ENCODE data around the gene BPTF.
"Not testable (repeated sequence)": the region's sequence is repeated elsewhere in the genome, so short reads cannot be mapped to it uniquely, and the experiment has no call there.

BPTF gene

GRCh38 chr17:67879662-67880061, 54.4 kb downstream of the BPTF start:
- no peak for DNase-seq (ENCODE audit: low spot score)

DNA sequence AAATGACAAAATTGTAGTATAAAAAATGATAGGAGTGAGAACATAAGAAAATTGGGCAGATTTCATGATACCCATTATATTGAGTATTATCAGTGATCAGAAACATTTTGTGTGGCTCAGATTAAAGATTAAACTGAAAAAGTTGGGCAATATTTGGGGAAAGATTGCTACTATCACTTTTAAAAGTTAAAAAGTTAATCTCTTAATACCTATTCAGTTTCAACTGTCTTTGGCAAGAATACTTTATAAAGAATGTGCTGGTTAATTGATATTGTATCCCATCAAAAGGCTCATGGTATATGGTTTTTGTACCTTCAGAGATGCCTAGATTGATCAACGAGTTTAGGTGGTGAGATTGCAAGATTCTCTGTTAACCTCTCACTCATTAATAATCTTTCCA, 55.8 kb downstream of the BPTF start:
- DNase-seq (ENCODE audit: low spot score), result no peak

GRCh38 chr17:67884741-67885140, 59.4 kb downstream of the BPTF start:
- no peak for DNase-seq (ENCODE audit: low spot score)

DNA sequence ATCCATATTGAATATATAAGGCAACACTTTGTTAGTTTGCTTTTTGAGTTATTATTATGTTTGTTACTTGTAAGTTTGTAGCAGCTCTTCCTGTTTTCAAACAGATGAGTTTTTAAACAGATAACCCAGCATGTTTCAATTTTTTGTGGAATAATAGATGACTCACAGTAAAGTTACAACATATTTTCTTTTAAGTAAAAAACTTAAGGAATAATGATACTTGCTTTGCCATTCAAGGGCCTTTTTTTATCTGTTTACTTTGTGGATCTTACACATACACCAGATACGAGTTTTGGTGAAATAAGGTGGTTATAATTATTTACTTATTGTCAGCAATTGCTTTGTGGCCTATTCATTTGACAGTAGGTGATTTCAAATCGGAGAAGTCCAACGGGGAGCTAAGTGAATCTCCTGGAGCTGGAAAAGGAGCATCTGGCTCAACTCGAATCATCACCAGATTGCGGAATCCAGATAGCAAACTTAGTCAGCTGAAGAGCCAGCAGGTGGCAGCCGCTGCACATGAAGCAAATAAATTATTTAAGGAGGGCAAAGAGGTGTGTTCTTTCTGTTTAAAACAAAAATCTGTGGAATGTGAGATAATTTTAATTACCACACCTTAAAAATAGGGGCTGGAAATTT, 66.3 kb downstream of the BPTF start:
- DNase-seq (ENCODE audit: low spot score), result no peak

DNA sequence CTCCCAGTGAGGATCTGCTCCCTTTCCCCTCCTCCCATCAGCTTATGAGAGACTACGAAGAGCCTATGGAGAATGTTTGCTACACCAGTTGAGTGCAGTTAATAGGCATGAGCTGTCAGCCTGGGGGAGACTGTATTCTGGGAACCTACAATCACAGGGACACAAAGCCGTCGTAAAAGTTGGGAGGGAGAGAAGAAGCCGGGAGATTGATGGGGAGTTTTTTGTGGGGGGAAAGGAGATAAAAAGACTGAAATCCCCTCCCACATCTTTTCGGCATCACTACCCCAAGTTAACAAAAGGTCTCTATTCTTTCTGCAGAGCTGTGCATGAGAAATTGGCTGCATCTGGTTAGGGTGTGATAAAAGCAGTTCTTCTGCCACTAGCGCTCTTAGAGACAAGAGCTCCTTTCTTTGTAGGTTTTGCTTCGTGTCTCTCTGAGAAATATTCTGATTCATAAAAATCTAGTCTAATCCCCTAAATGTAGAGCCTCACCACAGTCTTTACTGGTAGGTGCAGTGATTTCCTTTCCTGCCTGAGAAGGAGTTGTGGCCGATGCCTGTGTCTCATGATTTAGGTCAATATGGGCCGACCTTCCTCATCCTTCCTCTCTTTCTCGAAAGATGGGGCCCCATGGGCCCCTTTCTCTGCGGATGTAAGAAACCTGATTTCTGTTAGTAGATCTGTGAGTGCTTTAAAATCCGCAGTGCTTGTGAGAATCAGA, 77.4 kb downstream of the BPTF start:
- DNase-seq (ENCODE audit: low spot score), result no peak

DNA sequence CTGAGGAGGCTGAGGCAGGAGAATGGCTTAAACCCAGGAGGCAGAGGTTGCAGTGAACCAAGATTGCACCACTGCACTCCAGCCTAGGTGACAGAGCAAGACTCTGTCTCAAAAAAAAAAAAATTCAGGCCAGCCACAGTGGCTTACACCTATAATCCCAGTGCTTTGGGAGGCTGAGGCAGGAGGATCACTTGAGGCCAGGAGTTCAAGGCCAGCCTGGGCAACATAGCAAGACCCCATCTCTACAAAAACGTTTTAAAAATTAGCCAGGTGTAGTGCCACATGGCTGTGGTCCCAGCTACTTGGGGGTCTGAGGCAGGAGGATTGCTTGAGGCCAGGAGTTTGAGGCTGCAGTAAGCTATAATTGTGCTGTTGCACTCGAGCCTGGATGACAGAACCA, 80.0 kb downstream of the BPTF start:
- DNase-seq (ENCODE audit: low spot score), result not testable (repeated sequence)

DNA sequence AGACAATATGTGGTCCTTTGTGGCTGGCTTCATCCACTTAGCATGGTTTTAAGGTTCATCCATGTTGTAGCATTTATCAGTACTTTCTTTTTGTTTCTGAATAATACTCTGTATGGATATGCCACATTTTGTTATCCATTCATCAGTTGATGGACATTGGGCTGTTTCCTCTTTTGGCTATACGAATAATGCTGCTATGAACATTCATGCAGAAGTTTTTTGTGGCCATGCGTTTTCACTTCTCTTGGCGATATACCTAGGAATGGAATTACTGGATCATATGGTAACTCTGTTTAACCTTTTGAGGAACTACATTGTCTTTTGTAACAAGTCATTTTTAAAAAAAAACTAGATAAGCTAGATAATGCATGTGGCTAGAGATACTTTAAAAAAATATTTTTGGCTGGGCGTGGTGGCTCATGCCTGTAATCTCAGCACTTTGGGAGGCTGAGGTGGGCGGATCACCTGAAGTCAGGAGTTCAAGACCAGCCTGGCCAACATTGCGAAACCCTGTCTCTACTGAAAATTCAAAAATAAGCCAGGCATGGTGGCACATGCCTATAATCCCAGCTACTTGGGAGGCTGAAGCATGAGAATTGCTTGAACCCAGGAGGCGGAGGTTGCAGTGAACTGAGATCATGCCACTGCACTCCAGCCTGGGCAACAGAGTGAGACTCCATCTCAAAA, 85.0 kb downstream of the BPTF start:
- not testable (repeated sequence) for DNase-seq (ENCODE audit: low spot score)

- DNase-seq (ENCODE audit: low spot score), result no peak
Observed at GRCh38 chr17:67911059-67911782, 85.9 kb downstream of the BPTF start.

GRCh38 chr17:67912088-67912487, 86.8 kb downstream of the BPTF start:
- no peak for DNase-seq (ENCODE audit: low spot score)

DNA sequence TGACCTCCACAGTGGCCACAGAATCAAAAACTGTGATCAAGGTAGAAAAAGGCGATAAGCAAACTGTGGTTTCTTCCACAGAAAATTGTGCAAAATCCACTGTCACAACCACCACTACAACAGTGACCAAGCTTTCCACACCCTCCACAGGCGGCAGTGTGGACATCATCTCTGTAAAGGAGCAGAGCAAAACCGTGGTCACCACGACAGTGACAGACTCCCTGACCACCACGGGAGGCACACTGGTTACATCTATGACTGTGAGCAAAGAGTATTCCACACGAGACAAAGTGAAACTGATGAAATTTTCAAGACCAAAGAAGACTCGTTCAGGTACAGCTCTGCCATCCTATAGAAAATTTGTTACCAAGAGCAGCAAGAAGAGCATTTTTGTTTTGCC, 87.4 kb downstream of the BPTF start:
- no peak for DNase-seq (ENCODE audit: low spot score)

GRCh38 chr17:67920212-67920611, 94.9 kb downstream of the BPTF start:
- DNase-seq (ENCODE audit: low spot score), result no peak

DNA sequence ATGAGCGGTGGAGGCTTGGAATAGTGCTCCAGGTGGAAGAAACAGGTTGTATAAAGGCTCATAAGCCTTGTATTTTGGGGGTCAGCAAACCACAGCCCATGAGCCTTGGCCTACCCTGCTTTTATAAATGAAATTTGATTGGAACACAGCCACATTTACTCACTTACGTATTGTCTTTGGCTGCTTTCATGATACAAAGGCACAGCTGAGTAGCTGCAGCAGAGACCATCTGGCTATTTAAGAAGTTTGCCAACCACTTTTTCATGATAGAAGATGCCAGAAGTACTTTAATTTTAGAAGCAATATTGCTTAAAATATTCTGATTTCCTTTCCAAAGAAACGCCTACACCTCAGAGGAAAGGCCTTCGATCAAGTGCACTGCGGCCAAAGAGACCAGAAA, 97.2 kb downstream of the BPTF start:
- no peak for DNase-seq (ENCODE audit: low spot score)

- DNase-seq (ENCODE audit: low spot score), result not testable (repeated sequence)
Observed at GRCh38 chr17:67928842-67929241, 103.5 kb downstream of the BPTF start.

GRCh38 chr17:67931227-67931626, 105.9 kb downstream of the BPTF start:
- no peak for DNase-seq (ENCODE audit: low spot score)

- DNase-seq (ENCODE audit: low spot score), result peak; percentile 18
Observed at GRCh38 chr17:67942810-67943209, 117.5 kb downstream of the BPTF start.

- no peak for DNase-seq (ENCODE audit: low spot score)
Observed at GRCh38 chr17:67944035-67944434, 118.7 kb downstream of the BPTF start.

DNA sequence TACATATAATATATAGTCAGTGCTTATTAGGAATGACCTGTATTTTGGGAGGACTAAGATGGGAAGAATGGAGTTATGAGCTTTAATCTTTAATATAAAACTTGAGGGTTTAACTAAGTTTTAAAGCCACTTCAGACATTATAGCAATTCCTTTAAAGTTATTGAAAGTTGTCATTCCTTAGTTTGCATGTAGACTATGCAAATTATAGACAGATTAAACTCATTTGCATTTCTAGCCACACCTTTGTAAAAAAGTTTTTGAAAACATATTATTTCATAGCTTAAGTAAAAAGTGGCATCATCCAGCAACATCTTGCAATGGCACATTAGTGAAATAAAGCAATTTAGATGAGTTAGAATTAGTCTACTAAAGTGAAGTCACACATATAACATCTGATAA, 121.2 kb downstream of the BPTF start:
- DNase-seq (ENCODE audit: low spot score), result no peak

- DNase-seq (ENCODE audit: low spot score), result no peak
Observed at GRCh38 chr17:67947325-67947813, 122.1 kb downstream of the BPTF start.

DNA sequence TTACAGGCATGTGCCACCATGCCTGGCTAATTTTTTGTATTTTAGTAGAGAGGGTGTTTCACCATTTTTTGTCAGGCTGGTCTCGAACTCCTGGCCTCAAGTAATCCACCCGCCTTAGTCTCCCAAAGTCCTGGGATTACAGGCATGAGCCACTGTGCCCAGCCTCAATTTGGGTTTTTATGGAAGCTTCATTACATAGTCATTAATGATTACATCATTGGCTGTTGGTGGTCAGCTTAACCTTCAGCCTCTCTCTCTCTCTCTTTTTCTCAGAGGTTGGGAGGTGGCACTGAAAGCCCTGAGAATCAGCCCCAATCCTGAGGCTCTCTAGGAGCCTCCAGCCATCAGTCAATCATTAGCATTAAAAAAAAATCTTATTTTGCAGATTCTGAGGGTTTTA, 125.6 kb downstream of the BPTF start:
- no peak for DNase-seq (ENCODE audit: low spot score)

DNA sequence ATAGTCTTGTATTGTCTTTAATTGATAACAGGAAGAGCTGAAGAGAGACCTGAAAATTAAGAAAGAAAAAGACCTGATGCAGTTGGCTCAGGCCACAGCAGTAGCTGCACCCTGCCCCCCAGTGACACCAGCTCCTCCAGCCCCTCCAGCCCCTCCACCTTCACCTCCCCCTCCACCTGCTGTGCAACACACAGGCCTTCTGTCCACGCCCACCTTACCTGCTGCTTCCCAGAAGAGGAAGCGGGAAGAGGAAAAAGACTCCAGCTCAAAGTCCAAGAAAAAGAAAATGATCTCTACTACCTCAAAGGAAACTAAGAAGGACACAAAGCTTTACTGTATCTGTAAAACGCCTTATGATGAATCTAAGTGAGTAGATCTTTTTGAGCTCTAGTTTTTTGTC, 134.2 kb downstream of the BPTF start:
- no peak for DNase-seq (ENCODE audit: low spot score)

DNA sequence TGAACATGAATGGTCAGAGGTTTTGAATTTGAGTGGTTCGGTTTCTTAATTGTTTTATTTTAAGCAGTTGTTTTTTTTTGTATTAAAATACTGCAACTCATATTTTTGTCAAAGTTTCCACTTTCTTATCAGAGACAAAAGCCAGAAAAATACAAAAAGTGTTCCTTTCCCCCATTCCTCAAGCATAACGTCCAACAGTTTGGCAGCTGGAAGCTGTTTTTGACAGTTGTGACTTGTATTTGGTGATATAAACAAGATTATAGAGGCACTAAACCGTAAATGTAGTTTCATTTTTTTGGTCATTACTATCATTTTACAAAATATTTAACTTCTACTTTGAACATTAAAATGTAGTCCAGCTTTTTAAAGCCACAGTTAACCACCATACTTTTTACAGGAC, 135.0 kb downstream of the BPTF start:
- DNase-seq (ENCODE audit: low spot score), result not testable (repeated sequence)

DNA sequence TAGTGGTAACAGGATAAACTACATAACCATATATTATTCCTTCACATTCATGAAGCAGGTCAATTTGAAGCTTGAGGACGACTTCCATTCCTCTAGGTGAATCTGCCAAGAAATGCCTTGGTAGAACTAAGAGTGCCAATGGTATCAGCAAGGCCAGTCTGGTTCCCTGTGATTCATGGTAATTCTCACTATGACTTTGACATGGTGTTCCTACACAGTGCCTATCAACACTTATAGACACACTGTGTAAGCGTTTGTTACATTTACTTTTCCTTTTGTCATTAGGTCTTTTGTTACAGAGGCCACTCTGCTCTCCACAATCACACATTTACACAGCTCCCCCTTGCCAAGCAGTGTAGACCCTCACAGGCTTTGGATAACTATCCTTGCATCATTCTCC, 136.9 kb downstream of the BPTF start:
- not testable (repeated sequence) for DNase-seq (ENCODE audit: low spot score)

All from hematopoietic multipotent progenitor cell treated with erythropoietin and hydrocortisone succinate and interleukin-3 and kit ligand, for 17 days (in vitro differentiated cells).